HUES6 (cell line): ENCODE data around the gene IQGAP3.
"Not testable (repeated sequence)": the region's sequence is repeated elsewhere in the genome, so short reads cannot be mapped to it uniquely, and the experiment has no call there.

ENCODE experiments used
- H3K27ac ChIP-seq: 2 replicates; pipeline ENCODE4 v1.7.0; 2013; ENCODE audit warnings: low read depth, mild to moderate bottlenecking, low read length, inconsistent platforms
- H3K27me3 ChIP-seq: 2 replicates; pipeline ENCODE4 v1.6.1; 2013; ENCODE audit warnings: low read length; ENCODE audit not compliant: control insufficient read depth, insufficient read depth
- H3K36me3 ChIP-seq: 2 replicates; pipeline ENCODE4 v1.6.1; 2013; ENCODE audit warnings: low read length; ENCODE audit not compliant: control insufficient read depth, insufficient read depth
- H3K4me1 ChIP-seq: 2 replicates; pipeline ENCODE4 v1.6.1; 2013; ENCODE audit warnings: low read length; ENCODE audit not compliant: control insufficient read depth, insufficient read depth
- H3K4me3 ChIP-seq: 2 replicates; pipeline ENCODE4 v1.5.1; 2013; ENCODE audit warnings: low read depth, low read length
- H3K9ac ChIP-seq: one replicate; pipeline ENCODE4 v1.6.1; 2013; ENCODE audit warnings: mild to moderate bottlenecking, low read length
- H3K9me3 ChIP-seq: 2 replicates; pipeline ENCODE4 v1.6.1; 2013; ENCODE audit warnings: low read depth, low read length; ENCODE audit not compliant: control insufficient read depth, insufficient read depth

IQGAP3 gene

DNA sequence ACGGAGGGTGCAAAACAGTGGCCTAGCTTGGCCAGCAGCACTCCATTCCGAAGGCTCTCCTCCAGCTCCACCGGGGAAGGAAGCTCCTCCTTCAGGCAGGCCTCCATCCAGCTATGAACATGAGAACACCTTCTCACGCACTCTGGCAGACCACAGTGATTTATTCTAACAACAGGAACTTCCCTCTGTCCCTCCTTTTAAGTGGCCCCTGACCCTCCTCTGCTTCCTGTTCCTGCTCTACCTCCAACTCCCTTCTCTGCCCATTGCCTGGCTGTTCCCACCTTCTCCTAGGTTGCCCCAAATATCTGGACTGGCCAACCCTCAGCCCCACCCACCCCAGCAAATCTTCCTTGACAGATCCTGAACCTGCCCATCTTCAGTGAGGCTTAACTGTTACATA, 5.9 kb downstream of the IQGAP3 start:
- peaks cover 70% of the 10 kb centered on the region for H3K36me3 ChIP-seq
- no peaks in the 10 kb centered on the region for H3K27me3 ChIP-seq
- H3K27ac ChIP-seq = no peak overlapping the region
- H3K9me3 ChIP-seq = no peaks in the 10 kb centered on the region
- H3K9ac ChIP-seq = no peak overlapping the region
- H3K4me1 ChIP-seq = peaks cover 7% of the 10 kb centered on the region; the same call in 1 of the 2 replicates
- no peak overlapping the region for H3K4me3 ChIP-seq

GRCh38 chr1:156565519-156565918, 6.8 kb downstream of the IQGAP3 start:
- H3K27ac ChIP-seq = no peak overlapping the region
- no peaks in the 10 kb centered on the region for H3K9me3 ChIP-seq
- no peak overlapping the region for H3K4me3 ChIP-seq
- no peak overlapping the region for H3K9ac ChIP-seq
- peaks cover 76% of the 10 kb centered on the region for H3K36me3 ChIP-seq
- no peaks in the 10 kb centered on the region for H3K4me1 ChIP-seq
- no peaks in the 10 kb centered on the region for H3K27me3 ChIP-seq

- no peak overlapping the region for H3K9ac ChIP-seq
- H3K27me3 ChIP-seq = no peaks in the 10 kb centered on the region
- no peaks in the 10 kb centered on the region for H3K4me1 ChIP-seq
- H3K36me3 ChIP-seq = peaks cover 73% of the 10 kb centered on the region
- H3K9me3 ChIP-seq = no peaks in the 10 kb centered on the region
- no peak overlapping the region for H3K4me3 ChIP-seq
- H3K27ac ChIP-seq = no peak overlapping the region
Observed at GRCh38 chr1:156560585-156561163, 11.7 kb downstream of the IQGAP3 start.

DNA sequence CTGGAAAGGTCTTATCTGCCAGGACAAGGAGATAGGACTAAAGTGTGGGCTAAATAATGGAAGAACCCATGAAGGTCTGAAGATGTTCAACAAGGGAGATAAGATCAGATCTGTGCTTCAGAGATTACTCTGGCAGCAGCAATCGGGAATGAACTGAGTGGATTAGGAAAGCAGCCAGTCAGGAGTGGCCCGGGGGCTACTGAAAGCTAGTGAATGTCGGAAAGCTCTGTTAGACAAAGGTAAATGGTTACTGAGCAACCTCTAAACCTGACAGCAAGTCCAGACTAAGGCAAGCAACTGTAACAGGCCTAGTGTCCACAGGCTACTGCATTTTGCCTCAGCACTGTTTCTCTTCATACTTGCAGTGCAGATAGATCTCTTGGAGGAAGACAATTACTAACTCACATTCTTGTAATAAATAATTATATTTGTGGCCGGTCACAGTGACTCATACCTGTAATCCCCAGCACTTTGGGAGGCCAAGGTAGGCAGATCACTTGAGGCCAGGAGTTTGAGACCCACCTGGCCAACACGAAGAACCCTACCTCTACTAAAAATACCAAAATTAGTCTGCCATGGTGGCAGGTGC, 12.5 kb downstream of the IQGAP3 start:
- no peaks in the 10 kb centered on the region for H3K27me3 ChIP-seq
- H3K4me3 ChIP-seq = no peak overlapping the region
- H3K9ac ChIP-seq = no peak overlapping the region
- no peak overlapping the region for H3K27ac ChIP-seq
- no peaks in the 10 kb centered on the region for H3K9me3 ChIP-seq
- H3K4me1 ChIP-seq = no peaks in the 10 kb centered on the region
- H3K36me3 ChIP-seq = peaks cover 73% of the 10 kb centered on the region

- H3K27me3 ChIP-seq = no peaks in the 10 kb centered on the region
- no peaks in the 10 kb centered on the region for H3K4me1 ChIP-seq
- no peak overlapping the region for H3K27ac ChIP-seq
- H3K9me3 ChIP-seq = no peaks in the 10 kb centered on the region
- H3K36me3 ChIP-seq = peaks cover 71% of the 10 kb centered on the region
- H3K9ac ChIP-seq = no peak overlapping the region
- H3K4me3 ChIP-seq = no peak overlapping the region
Observed at GRCh38 chr1:156559086-156559796, 13.1 kb downstream of the IQGAP3 start.

GRCh38 chr1:156556354-156556753, 16.0 kb downstream of the IQGAP3 start:
- Histone ChIP-seq H3K27ac (no peak overlapping the region), H3K36me3 (peaks cover 68% of the 10 kb centered on the region)

GRCh38 chr1:156555715-156556114, 16.6 kb downstream of the IQGAP3 start:
- no peaks in the 10 kb centered on the region for H3K27me3 ChIP-seq
- H3K9me3 ChIP-seq = no peaks in the 10 kb centered on the region
- no peak overlapping the region for H3K9ac ChIP-seq
- peaks cover 71% of the 10 kb centered on the region for H3K36me3 ChIP-seq
- no peak overlapping the region for H3K27ac ChIP-seq
- H3K4me1 ChIP-seq = no peaks in the 10 kb centered on the region
- H3K4me3 ChIP-seq = no peak overlapping the region

More at GRCh38 chr1:156556354-156556753, 16.0 kb downstream of the IQGAP3 start:
- H3K9me3 ChIP-seq = no peaks in the 10 kb centered on the region
- H3K9ac ChIP-seq = no peak overlapping the region
- H3K4me1 ChIP-seq = no peaks in the 10 kb centered on the region
- no peaks in the 10 kb centered on the region for H3K27me3 ChIP-seq
- H3K4me3 ChIP-seq = no peak overlapping the region

DNA sequence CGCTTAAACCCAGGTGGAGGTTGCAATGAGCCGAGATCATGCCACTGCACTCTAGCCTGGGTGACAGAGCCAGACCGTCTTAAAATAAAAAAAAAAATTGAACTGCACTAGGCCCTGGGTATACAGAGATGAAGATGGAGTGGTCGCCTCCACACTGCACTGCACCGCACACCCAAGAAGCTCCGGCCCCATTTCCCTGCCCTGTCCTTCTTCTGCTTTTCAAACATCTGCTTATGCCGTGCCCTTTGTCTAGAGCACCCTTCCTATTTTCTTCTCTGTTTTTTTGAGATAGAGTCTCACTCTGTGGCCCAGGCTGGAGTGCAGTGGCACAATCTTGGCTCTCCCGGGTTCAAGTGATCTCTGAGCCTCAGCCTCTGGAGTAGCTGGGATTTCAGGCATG, 17.4 kb downstream of the IQGAP3 start:
- H3K4me1 ChIP-seq = no peaks in the 10 kb centered on the region
- H3K27me3 ChIP-seq = no peaks in the 10 kb centered on the region
- peaks cover 73% of the 10 kb centered on the region for H3K36me3 ChIP-seq
- no peak overlapping the region for H3K9ac ChIP-seq
- H3K4me3 ChIP-seq = no peak overlapping the region
- H3K9me3 ChIP-seq = no peaks in the 10 kb centered on the region
- H3K27ac ChIP-seq = no peak overlapping the region

DNA sequence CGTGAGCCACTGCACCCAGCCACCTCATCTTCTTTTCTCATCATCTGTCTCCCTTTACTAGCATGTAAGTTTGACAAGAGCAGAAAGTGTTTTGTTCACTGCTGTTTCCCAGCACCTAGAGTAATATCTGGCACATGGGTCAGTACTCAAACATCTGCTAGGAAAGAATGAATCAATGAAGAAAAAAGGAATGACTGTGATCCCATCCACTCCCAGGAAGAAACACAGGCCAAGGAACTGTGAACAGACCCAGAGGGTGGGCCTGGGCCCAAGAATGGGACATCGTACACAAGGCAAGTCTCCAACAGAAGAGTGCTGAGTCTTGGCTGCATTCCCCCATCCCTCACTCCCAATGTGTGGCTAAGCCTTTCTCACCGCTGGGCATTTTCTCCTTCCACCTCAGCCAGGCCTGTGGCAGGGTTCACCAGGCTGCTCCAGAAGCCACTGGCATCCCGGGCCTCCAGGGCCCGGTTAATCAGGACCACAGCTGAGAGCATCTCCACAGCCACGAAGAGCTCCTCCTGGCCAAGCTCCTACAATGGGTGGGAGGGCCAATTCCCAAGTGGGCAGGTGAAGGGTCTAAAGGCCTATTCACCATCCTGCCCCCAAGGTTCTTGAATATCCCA, 18.4 kb downstream of the IQGAP3 start:
- peaks cover 69% of the 10 kb centered on the region for H3K36me3 ChIP-seq
- H3K9ac ChIP-seq = no peak overlapping the region

GRCh38 chr1:156552937-156553336, 19.4 kb downstream of the IQGAP3 start:
- not testable (repeated sequence) for H3K9me3 ChIP-seq, H3K4me1 ChIP-seq, H3K9ac ChIP-seq, H3K27me3 ChIP-seq, H3K27ac ChIP-seq, H3K4me3 ChIP-seq
- peaks cover 77% of the 10 kb centered on the region for H3K36me3 ChIP-seq

More for the DNA sequence above, 18.4 kb downstream of the IQGAP3 start:
- Histone ChIP-seq H3K27me3 (no peaks in the 10 kb centered on the region), H3K27ac (no peak overlapping the region), H3K4me1 (no peaks in the 10 kb centered on the region), H3K9me3 (no peaks in the 10 kb centered on the region), H3K4me3 (no peak overlapping the region)

DNA sequence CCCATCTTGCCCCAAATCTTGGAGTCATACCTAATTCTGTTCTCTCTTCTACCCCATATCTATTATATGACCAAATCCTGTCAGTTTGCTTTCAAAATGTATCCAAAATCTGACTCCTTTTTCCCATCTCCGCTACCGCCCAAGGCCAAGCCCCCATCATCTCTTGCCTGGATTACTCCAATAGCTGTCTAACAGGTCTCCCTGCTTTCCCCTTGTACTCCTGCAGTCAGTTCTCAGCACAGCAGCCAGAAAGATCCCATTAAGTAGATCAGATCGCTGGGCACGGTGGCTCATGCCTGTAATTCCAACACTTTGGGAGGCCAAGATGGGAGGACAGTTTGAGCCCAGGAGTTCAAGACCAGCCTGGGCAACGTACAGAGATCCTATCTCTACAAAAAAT, 19.8 kb downstream of the IQGAP3 start:
- Histone ChIP-seq H3K9me3 (no peaks in the 10 kb centered on the region), H3K36me3 (peaks cover 81% of the 10 kb centered on the region), H3K4me3 (no peak overlapping the region), H3K4me1 (no peaks in the 10 kb centered on the region), H3K27me3 (no peaks in the 10 kb centered on the region), H3K27ac (no peak overlapping the region), H3K9ac (no peak overlapping the region)
